ENCODE data around the gene FGFR3.

Gene FGFR3

DNA sequence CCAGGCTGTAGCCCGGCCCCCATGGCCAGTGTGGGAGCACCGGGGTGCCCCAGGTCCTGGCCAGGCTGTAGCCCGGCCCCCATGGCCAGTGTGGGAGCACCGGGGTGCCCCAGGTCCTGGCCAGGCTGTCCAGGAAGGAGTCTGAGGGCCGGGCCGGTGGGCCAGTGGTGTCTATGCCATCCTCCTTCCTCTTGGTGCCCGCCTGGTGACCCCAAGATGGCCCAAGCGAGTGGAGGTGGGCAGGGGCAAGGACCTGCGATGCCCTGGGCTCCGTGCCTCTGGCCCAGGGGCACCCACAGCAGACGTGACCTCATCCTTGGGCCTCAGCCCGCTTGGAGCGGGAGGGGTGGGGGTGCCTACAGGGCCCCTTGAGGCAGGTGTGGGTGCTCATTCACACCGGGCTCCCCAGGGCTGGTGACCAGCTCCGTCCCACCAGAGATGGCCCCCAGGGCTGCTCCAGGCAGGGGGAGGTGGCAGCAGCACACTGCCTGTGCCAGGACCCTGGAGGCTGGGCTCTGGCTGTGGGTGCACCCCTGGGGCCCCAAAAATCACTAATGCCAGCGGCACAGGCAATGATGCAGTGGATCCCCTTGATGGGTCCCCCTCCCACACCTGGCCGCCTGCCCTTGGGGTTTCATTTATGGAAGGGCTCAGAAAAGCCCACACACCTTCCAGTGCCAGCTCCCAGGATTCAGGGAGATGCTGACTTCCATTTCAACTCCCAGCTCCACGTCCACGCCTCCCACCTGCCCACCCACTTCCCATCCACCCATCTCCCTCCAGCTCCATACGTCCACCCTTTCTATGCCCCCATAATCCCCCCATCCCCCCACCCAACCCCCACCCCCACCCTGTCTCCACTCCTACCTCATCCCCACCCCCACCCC is 36.0 kb upstream of the FGFR3 start:
- no peak for DNase-seq (ENCODE audit: low read depth)

DNA sequence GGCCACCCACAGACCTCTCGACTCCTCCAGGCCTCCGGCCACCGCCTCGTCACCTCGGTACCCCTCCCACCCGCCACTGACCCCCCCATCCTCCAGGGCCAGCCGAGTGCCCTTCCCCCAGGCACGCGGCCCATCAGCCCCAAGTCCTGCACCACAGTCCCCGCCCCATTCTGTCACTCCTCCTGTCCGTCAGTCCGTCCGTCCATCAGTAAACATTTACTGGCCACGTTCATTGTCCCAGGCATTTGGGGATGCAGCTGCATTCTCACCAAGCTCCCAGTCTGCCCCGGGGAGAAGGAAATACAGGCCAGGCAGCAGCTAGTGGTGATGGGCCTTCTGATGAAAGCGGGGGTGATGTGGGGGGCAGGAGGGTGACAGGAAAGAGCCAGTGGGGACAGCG is 35.3 kb upstream of the FGFR3 start:
- DNase-seq (ENCODE audit: low read depth), result no peak

- no peak for DNase-seq (ENCODE audit: low read depth)
These were observed 34.6 kb upstream of the FGFR3 start for GRCh38 chr4:1758306-1759121.

DNA sequence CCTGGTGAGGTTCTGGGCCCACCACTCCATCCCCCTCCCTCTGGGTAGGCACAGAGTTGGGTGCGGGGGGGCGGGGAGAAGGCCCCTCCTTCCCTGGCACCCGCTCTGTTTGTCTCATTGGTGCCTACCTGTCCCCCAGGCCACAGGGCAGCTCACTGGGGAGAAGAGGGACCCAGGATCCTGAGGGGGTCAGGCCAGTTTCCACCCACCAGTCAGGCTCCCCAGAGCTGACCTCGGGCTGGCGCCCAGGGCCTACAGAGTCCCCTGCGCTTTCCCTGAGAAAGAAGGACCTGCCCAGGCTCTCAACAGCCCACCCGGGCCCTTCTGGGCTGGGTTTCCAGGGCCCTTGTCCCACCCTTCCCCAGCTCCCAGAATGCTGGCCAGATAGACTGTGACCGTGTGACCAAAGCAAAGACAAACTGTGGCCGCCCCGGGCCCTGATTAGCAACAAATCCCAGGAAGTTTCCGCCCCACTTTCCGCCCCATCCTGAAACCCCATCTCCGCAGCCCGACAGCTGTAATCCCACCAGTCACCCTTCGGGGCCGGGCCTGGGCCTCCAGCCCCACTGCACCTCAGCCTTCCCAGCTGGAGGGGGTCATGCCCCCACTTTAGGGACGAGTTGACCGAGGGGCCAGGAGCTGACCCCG is 33.8 kb upstream of the FGFR3 start:
- DNase-seq (ENCODE audit: low read depth), result no peak

- no peak for DNase-seq (ENCODE audit: low read depth)
These were observed 33.3 kb upstream of the FGFR3 start for GRCh38 chr4:1759818-1760223.

GRCh38 chr4:1760521-1761071 is 32.5 kb upstream of the FGFR3 start:
- DNase-seq (ENCODE audit: low read depth), result no peak

DNA sequence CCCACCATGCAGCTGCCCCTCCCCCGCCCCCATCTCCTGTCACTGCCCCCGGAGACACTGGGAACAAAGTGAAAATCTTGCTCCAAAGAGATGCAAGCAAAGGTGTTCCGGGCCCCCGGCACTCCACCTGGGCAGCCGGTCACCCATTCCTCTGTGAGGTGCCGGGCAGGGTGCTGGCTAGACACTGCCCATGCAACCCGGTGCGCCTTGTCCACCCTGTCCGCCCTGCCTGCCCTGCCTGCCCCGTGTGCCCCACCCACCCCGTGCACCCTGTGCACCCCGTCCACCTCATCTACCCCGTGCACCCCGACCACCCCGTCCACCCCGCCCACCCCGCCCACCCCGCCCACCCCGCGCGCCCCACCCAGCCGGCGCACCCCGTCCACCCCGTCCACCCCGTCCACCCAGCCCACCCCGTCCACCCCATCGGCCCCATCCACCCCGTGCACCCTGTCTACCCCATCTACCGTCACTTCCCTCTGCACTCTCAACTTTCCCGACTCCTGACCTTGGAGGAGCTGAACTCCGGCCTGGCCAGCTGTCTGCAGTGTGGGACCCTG is 31.9 kb upstream of the FGFR3 start:
- DNase-seq (ENCODE audit: low read depth), result no peak

- DNase-seq (ENCODE audit: low read depth), result no peak
These were observed 30.7 kb upstream of the FGFR3 start for GRCh38 chr4:1762264-1763010.

DNA sequence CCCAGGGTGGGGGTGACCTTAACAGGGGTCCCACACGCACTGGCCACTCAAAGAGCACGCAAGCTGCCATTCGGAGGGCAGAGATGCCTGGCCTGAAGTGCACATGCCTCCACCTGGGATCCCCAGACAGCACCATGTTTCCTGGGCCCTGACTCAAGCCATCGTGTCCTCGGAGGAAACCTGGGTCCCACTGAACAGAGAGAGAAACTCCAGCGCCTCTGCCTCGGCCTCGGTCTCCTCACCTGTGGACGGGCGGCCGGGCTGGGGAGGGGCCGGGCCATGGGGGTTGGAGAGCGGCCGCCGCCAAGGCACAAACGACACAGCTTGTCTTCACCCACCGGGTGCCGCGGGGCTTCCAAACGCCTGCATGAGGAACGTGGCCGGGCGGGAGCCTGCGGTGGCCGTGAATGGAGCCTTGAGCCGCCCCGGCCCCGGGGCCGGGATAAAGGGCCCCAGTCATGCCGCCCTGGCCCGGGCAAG is 30.0 kb upstream of the FGFR3 start:
- no peak for DNase-seq (ENCODE audit: low read depth)

- DNase-seq (ENCODE audit: low read depth), result peak; percentile 64
These were observed 29.5 kb upstream of the FGFR3 start for GRCh38 chr4:1763550-1764080.

DNA sequence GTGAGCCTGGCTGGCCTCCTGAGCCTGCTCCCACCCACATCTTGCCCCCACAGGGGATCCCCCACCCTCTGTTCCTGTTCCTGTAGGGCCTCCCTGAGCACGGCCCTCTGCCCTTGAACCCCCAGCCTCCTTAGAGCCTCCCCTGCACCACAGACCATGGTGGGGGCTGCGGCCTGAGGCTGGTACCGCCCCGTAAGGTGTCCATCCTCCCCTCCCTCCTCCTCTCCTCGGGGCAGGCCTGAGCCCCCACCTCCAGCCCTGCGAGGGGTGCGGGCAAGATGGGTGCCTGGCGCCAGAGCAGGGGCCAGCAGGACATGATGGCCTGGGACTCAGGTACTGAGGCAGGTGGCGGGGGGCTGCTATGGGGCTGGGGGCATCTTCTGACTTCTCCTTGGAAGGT is 28.4 kb upstream of the FGFR3 start:
- DNase-seq (ENCODE audit: low read depth), result no peak

DNA sequence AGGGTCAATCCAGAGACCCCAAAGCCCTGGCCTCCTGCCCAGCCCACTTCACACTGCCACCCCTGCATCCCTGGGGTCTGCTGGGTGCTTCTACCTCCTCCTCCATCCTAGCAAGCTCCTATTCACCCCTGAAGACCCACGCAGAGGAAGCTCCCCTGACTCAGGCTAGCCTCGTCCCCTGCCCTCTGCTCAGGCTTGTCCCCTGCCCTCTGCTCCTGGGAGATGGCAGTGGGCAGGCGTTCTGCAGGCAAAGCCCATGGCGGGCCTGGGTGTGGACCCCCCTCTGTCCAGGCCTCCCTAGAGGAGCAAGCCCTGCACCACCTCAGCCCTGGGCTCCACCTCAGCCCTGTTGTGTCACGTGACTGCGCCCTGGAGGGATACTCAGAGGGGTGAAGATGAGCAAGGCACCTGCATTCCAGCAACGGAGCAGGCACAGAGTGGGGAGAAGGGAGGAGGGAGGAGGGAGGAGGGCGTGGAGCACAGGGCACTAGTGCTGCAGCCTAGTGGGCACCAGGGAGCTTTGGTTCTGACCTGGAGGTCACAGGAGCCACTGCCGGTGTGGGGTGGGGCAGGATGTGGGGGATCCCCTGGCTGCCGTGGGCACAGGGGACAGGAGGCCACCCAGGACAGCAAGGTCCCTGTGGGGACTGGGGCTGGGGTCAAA is 27.6 kb upstream of the FGFR3 start:
- no peak for DNase-seq (ENCODE audit: low read depth)

- DNase-seq (ENCODE audit: low read depth), result peak; percentile 23
These were observed 26.7 kb upstream of the FGFR3 start for GRCh38 chr4:1766106-1767060.

DNA sequence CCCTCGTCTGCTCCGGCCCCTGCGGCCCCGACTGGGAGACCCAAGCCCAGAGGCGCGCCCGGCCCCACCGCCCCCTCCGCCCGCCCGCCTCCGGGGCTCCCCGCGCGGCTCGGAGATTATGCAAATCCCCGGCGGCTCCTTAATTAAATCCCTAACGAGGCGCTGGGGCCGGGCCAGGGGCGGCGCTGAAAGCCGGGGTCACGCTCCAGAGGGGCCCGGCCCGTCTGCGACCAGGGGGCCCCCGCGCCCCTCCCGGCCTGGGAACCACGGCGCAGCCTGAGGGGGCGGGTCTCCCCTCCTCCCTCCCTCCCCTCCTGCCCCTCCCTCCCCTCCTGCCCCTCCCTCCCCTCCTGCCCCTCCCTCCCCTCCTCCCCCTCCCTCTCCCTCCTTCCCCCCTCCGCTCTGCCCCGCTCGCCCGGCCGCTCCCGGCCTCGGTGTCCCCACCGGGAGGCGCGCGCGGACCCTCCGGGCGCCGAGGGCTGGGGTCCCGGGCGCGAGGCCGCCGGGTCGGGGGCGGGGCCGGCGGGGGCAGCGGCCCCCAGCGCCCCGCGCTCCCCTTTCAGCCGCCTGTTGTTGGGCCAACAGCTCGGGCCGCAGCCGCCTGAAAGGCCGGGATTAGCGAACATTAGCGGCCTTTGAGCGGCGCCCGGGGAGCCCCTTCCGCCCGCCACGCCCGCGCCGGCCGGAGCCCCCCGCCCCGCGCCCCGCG is 25.9 kb upstream of the FGFR3 start:
- peak; percentile 41 for DNase-seq (ENCODE audit: low read depth)

DNA sequence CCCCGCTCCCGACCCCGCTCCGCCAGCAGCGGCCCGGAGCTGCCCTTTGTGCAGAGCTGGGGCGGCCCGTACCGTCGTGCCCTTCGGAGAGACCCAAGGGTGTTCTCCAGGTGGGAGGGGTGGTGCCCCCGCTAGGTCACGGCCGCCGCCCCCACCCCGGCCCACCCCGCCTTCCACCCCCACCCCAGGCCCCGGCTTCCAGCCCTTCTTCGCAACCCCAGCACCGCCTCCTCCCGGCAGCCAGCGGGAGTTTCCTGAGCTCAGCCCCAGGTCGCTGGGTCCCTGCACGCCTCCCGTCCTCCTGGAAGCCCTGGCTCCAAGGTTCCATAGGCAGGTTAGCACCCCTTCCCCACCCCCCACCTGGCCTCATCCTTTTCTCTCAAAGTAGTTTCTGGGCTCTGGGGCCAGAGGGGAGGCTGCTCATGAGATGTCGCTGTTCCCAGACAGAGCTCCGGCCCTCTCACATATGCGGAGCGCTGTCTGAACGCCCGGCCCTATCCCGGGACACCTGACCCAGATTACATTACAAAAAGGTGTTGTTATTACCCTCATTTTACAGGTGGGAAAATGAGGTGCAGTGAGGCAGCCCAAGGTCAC is 25.2 kb upstream of the FGFR3 start:
- DNase-seq (ENCODE audit: low read depth), result peak; percentile 48

DNA sequence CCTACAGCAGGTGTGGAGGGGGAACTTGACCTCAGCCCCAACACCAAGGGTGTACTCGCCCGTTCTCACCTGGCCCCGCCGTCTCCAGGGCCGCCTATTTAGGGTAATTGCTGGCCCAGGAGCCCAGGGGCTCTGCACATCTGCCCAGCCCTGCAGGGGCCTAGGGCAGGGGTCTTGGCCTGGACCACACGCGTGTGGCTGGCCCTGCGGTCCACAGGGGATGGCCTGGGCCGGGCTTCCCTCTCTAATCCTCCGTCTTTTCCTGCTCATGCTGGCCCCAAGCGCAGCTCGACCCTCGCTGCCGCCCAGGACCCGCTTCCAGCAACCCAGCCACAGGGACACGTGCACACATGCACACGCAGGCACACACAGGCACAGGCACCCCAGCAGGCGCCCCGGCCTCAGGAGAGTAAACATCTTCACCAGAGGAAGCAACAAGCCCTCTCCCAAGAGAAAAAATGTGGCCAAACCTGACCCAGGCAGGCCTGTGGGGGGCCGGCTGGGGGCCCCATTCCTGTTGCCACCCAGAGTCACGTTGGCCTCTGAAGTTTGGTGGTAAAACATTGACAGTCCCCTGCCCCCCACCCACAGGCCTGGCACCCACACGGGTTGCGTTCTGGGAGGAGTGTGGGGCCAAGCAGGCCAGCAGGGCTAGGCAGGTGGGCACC is 24.6 kb upstream of the FGFR3 start:
- DNase-seq (ENCODE audit: low read depth), result no peak

DNA sequence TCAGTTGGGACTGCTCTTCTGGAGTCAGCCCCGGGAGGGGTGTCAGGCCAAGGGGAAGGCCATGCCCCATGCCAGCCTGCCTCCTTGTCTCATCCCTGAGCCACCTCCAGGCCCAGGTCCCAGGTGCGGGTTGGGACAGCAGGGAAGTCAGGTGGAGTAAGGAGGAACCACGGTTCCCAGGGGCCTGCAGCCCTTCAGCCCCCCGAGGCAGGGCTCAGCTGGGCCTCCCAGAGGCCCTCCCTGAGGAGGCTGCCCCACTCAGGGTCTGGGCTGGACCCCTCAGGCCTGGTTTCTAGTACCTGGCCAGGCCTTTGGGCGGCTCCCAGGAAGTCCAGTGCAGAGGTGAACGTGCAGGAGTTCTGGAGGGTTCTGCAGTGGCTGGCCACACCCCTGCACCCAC is 23.4 kb upstream of the FGFR3 start:
- no peak for DNase-seq (ENCODE audit: low read depth)

GRCh38 chr4:1770245-1770644 is 22.8 kb upstream of the FGFR3 start:
- no peak for DNase-seq (ENCODE audit: low read depth)

Data from EH (cell line).